DMS153 treated with DMSO at 0.1 percent for 48 hours (cell line): ENCODE results near the gene TVP23C.

Source experiments
- DNase-seq: peaks from one replicate; lab custom pipeline; 2025; ENCODE audit not compliant: unreplicated experiment; lab: John Stamatoyannopoulos, UW

Gene TVP23C

GRCh38 chr17:15466131-15466530, 97.2 kb downstream of the TVP23C start:
- no peak for DNase-seq

GRCh38 chr17:15465045-15465701, 98.1 kb downstream of the TVP23C start:
- no peak for DNase-seq

- no peak for DNase-seq
Observed at GRCh38 chr17:15464231-15464985, 98.9 kb downstream of the TVP23C start.

- no peak for DNase-seq
Observed at GRCh38 chr17:15462976-15463772, 100.1 kb downstream of the TVP23C start.

GRCh38 chr17:15457723-15458094, 105.6 kb downstream of the TVP23C start:
- no peak for DNase-seq

GRCh38 chr17:15456972-15457722, 106.1 kb downstream of the TVP23C start:
- DNase-seq, result no peak

- DNase-seq, result no peak
Observed at GRCh38 chr17:15456496-15456895, 106.8 kb downstream of the TVP23C start.

GRCh38 chr17:15454346-15454745, 108.9 kb downstream of the TVP23C start:
- no peak for DNase-seq

- no peak for DNase-seq
Observed at GRCh38 chr17:15453782-15454181, 109.5 kb downstream of the TVP23C start.

- no peak for DNase-seq
Observed at GRCh38 chr17:15453246-15453645, 110.0 kb downstream of the TVP23C start.

- DNase-seq, result no peak
Observed at GRCh38 chr17:15452746-15453145, 110.5 kb downstream of the TVP23C start.
